IMR-90 (cell line): ENCODE measurements around the gene POLR1B. TPM values are rescaled to one million over a fixed set of nuclear protein-coding genes. Genes with fewer than 3 reads are reported as not detected.

Source experiments
- ATAC-seq: fragments of 200-7000 bp; cut with Tn5 transposase; 2 replicates; pipeline ENCODE4 v1.9.1; 2020; ENCODE audit warnings: low read depth, mild to moderate bottlenecking, moderate library complexity
- BruUV-seq: library from RNA; stranded (reverse); fragments of 400-500 nt; replicated peaks from 2 replicates; lab custom pipeline; 2021; lab: Mats Ljungman, UMichigan
- CTCF ChIA-PET: fragments of 300-600 bp; formaldehyde crosslinking; extraction: SDS; loops from one replicate; lab custom pipeline; 2021; ENCODE audit warnings: antibody characterized with exemption; lab: Yijun Ruan, JAX
- POLR2A ChIA-PET: fragments of 300-600 bp; sonication (Branson Sonifier 250); formaldehyde crosslinking; loops from one replicate; lab custom pipeline; 2022; ENCODE audit warnings: antibody characterized with exemption; ENCODE audit not compliant: unreplicated experiment; lab: Charles Lee
- DNase-seq: peaks from one replicate; pipeline ENCODE4 v3.0.0; 2013
- H2AFZ ChIP-seq: replicated peaks from 2 replicates; pipeline ENCODE3; 2013; ENCODE audit warnings: low read length, mild to moderate bottlenecking; ENCODE audit not compliant: poor library complexity
- H2AK5ac ChIP-seq: 2 replicates; pipeline ENCODE4 v1.6.1; 2013; ENCODE audit warnings: low read depth, low read length, inconsistent platforms
- H2AK9ac ChIP-seq: replicated peaks from 2 replicates; pipeline ENCODE3; 2013; ENCODE audit warnings: mild to moderate bottlenecking, low read depth, low read length, moderate library complexity; ENCODE audit not compliant: poor library complexity
- H2BK120ac ChIP-seq: 2 replicates; pipeline ENCODE4 v1.6.1; 2013; ENCODE audit warnings: low read depth, low read length, inconsistent platforms
- H2BK15ac ChIP-seq: 3 replicates; pipeline ENCODE4 v1.6.1; 2013; ENCODE audit warnings: low read depth, low read length, inconsistent platforms
- H2BK20ac ChIP-seq: 2 replicates; pipeline ENCODE4 v1.6.1; 2013; ENCODE audit warnings: low read depth, mild to moderate bottlenecking, inconsistent platforms, low read length, moderate library complexity
- H2BK5ac ChIP-seq: 2 replicates; pipeline ENCODE4 v1.6.1; 2013; ENCODE audit warnings: mild to moderate bottlenecking, low read depth, low read length, inconsistent platforms; ENCODE audit not compliant: poor library complexity, severe bottlenecking
- H3K14ac ChIP-seq: replicated peaks from 2 replicates; pipeline ENCODE4 v1.6.1; 2013; ENCODE audit warnings: low read depth, low read length, inconsistent platforms
- H3K18ac ChIP-seq: 2 replicates; pipeline ENCODE4 v1.6.1; 2013; ENCODE audit warnings: low read depth, low read length, control low read depth
- H3K23ac ChIP-seq: 2 replicates; pipeline ENCODE4 v1.6.1; 2013; ENCODE audit warnings: low read depth, low read length, inconsistent platforms
- H3K27ac ChIP-seq: 2 replicates; pipeline ENCODE4 v1.5.1; 2013; ENCODE audit warnings: mild to moderate bottlenecking, control low read depth, low read length; ENCODE audit not compliant: insufficient read depth
- H3K27me3 ChIP-seq: 2 replicates; pipeline ENCODE4 v1.6.1; 2013; ENCODE audit warnings: low read length; ENCODE audit not compliant: control insufficient read depth, insufficient read depth
- H3K36me3 ChIP-seq: 2 replicates; pipeline ENCODE4 v1.6.1; 2013; ENCODE audit warnings: low read length, mixed read lengths; ENCODE audit not compliant: control insufficient read depth, insufficient read depth
- H3K4ac ChIP-seq: 2 replicates; pipeline ENCODE4 v1.6.1; 2013; ENCODE audit warnings: low read depth, low read length, inconsistent platforms
- H3K4me1 ChIP-seq: 2 replicates; pipeline ENCODE4 v1.6.1; 2013; ENCODE audit warnings: low read length, mixed read lengths; ENCODE audit not compliant: control insufficient read depth, insufficient read depth
- H3K4me2 ChIP-seq: 2 replicates; pipeline ENCODE4 v1.6.1; 2013; ENCODE audit warnings: low read depth, mild to moderate bottlenecking, control low read depth, low read length, moderate library complexity
- H3K4me3 ChIP-seq: 2 replicates; pipeline ENCODE4 v1.5.1; 2013; ENCODE audit warnings: low read depth, mild to moderate bottlenecking, control low read depth, low read length, moderate library complexity; ENCODE audit not compliant: insufficient read depth
- H3K56ac ChIP-seq: 2 replicates; pipeline ENCODE4 v1.6.1; 2013; ENCODE audit warnings: low read length, inconsistent platforms; ENCODE audit not compliant: insufficient read depth; ENCODE audit errors: extremely low read depth
- H3K79me1 ChIP-seq, 2 experiments: 2 replicates each; pipeline ENCODE4 v1.6.1; 2013; ENCODE audit warnings: low read length in 2 of 2, inconsistent platforms in 1 of 2, low read depth in 1 of 2
- H3K9ac ChIP-seq: 2 replicates; pipeline ENCODE4 v1.6.1; 2013; ENCODE audit warnings: low read depth, low read length, control low read depth
- H3K9me1 ChIP-seq: 2 replicates; pipeline ENCODE4 v1.6.1; 2013; ENCODE audit warnings: low read length, inconsistent platforms; ENCODE audit not compliant: insufficient read depth
- H3K9me3 ChIP-seq: 2 replicates; pipeline ENCODE4 v1.6.1; 2013; ENCODE audit warnings: low read length; ENCODE audit not compliant: control insufficient read depth, insufficient read depth
- H4K20me1 ChIP-seq: 2 replicates; pipeline ENCODE4 v1.6.1; 2013; ENCODE audit warnings: low read length, inconsistent platforms; ENCODE audit not compliant: insufficient read depth
- H4K5ac ChIP-seq: 2 replicates; pipeline ENCODE4 v1.6.1; 2013; ENCODE audit warnings: mild to moderate bottlenecking, low read depth, low read length, control low read depth
- H4K8ac ChIP-seq, 2 experiments: 2 replicates each; pipeline ENCODE4 v1.6.1; 2013; ENCODE audit warnings: low read depth in 2 of 2, low read length in 2 of 2, control low read depth in 1 of 2, inconsistent platforms in 1 of 2
- H4K91ac ChIP-seq: 2 replicates; pipeline ENCODE4 v1.6.1; 2013; ENCODE audit warnings: low read depth, low read length, inconsistent platforms; ENCODE audit not compliant: insufficient read depth
- MAFK ChIP-seq: IDR thresholded peaks from 2 replicates; pipeline ENCODE4 v1.6.1; 2012; ENCODE audit warnings: low read depth, low read length, improper control_type of control experiment
- WGBS, 2 experiments: methylation state at CpG; one replicate each; pipeline versions ENCODE4 v1.1.5 to v1.1.7; 2013; ENCODE audit warnings: missing lambda C conversion rate in 2 of 2; ENCODE audit not compliant: insufficient read length in 1 of 2; ENCODE audit errors: extremely low coverage in 2 of 2; 5-methylcytosine and 5-hydroxymethylcytosine counted together
- dilution Hi-C: fragments of 300-500 bp; cut with HindIII; formaldehyde crosslinking; loops from one replicate; pipeline ENCODE4 v1.14.3; 2018; ENCODE audit warnings: low sequenced_read_pairs; ENCODE audit not compliant: unreplicated experiment
- in situ Hi-C: fragments of 300-500 bp; cut with MboI; formaldehyde crosslinking; loops from 3 replicates; pipeline ENCODE4 v1.14.3; 2019; ENCODE audit warnings: low sequenced_read_pairs, inconsistent platforms, mixed read lengths
- intact Hi-C: fragments of 100-400 bp; cut with micrococcal nuclease; formaldehyde crosslinking; loops from 2 replicates; pipeline ENCODE4 v1.10.0; 2022
- polyA plus RNA-seq, 3 experiments: library from polyadenylated mRNA; depleted of rRNA; stranded (reverse); fragments of >200 nt; gene quantifications; 2 replicates each; pipeline ENCODE4 v1.2.3, GENCODE V29; 2012; ENCODE audit warnings: low replicate concordance in 1 of 3
- total RNA-seq: library from RNA; depleted of rRNA; stranded (reverse); fragments of >200 nt; gene quantifications from 2 replicates; pipeline ENCODE4 v1.2.3, GENCODE V29; 2012

POLR1B gene
- total and polyA plus RNA-seq, 2 of the 4 experiments (the other 2 are of a cell fraction): 10.5 to 24.6 TPM

DNA sequence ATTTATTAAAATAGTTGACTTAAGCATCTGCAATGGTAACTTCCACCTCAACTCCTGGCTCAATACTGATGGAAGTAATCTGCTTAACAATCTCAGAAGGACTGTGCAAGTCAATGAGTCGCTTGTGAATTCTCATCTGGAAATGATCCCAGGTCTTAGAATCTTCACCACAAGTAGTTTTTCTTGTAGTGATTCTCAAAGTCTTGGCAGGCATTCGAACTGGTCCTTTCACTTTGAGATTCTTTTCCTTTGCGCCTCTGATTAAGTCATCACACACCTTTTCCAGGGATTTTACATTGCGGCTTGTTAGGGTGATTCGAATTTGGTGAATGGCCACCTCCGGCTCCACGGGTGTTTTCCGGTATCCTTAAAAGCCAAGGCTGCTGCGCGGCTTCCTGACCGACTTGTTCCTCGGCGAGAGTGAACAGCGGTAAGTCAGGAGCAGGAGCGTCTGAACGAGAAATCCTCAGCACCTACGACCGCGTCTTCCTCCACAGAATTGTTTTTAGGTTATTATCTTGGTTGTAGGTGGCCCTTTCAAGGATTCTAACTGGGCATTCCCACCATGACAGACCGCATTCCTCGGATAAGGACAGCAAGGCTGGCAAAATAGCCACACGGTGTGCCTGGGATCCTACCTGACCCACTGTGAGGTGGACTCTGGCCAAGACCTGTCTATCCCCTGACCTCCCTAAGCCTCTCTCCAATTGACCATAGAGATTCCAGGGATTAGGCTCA lies 79.7 kb downstream of the POLR1B start:
- intact Hi-C loops (loop anchor here (10.0 kb wide), 1 partner anchor 323 kb away; no protein-coding TSS in a partner anchor), dilution Hi-C loops (no loop called here), in situ Hi-C loops (loop anchor here (10.0 kb wide), 1 partner anchor 323 kb away; no protein-coding TSS in a partner anchor)
- Histone ChIP-seq H3K14ac (peak overlapping the region; percentile 65), H3K4me3 (no peak overlapping the region), H3K27me3 (no peaks in the 10 kb centered on the region), H3K9me1 (peaks cover 16% of the 10 kb centered on the region), H4K8ac (peak overlapping the region; percentile 45 to 70), H2BK20ac (peak overlapping the region; percentile 80; the same call in 1 of the 2 replicates), H3K4me2 (peak overlapping the region; percentile 26), H2AK9ac (peak overlapping the region; percentile 53), H2AK5ac (peak overlapping the region; percentile 83), H4K91ac (peak overlapping the region; percentile 67; the same call in 1 of the 2 replicates), H3K4ac (peak overlapping the region; percentile 81), H3K18ac (peak overlapping the region; percentile 49), H3K9me3 (no peaks in the 10 kb centered on the region), H3K27ac (peak overlapping the region; percentile 84), H3K79me1 (peaks cover 0 to 4% of the 10 kb centered on the region in 2 experiments; a peak in 1 of 4 replicates), H4K5ac (peak overlapping the region; percentile 59), H2BK5ac (peak overlapping the region; percentile 85), H2BK15ac (peak overlapping the region; percentile 82), H2BK120ac (peak overlapping the region; percentile 77), H3K9ac (no peak overlapping the region), H2AFZ (peak overlapping the region; percentile 68), H3K4me1 (peaks cover 14% of the 10 kb centered on the region), H3K56ac (no peak overlapping the region), H3K36me3 (no peaks in the 10 kb centered on the region), H3K23ac (0 out of 2 replicates have a peak overlapping the region, but pooled peaks have one; percentile 33), H4K20me1 (no peaks in the 10 kb centered on the region; the same call in 1 of the 2 replicates)
- BruUV-seq: no TSS peak
- no peak for TF ChIP-seq MAFK
- peak; percentile 94 for DNase-seq
- ChIA-PET POLR2A (no interaction called here), CTCF (interaction anchor here (1.6 kb wide), 1 partner anchor 41 kb away, joined by 3 read pairs; no protein-coding TSS in a partner anchor)
- 94% methylated on average over 5 of the region's 22 CpGs; no CpG with 5 or more reads in 1 of the 2 experiments for WGBS, 2 experiments
- ATAC-seq: no peak; the same call in 1 of the 2 replicates
